Measurements from ENCODE around the gene BACH2.
"Not testable (repeated sequence)": the region's sequence is repeated elsewhere in the genome, so short reads cannot be mapped to it uniquely, and the experiment has no call there.

Gene BACH2

DNA sequence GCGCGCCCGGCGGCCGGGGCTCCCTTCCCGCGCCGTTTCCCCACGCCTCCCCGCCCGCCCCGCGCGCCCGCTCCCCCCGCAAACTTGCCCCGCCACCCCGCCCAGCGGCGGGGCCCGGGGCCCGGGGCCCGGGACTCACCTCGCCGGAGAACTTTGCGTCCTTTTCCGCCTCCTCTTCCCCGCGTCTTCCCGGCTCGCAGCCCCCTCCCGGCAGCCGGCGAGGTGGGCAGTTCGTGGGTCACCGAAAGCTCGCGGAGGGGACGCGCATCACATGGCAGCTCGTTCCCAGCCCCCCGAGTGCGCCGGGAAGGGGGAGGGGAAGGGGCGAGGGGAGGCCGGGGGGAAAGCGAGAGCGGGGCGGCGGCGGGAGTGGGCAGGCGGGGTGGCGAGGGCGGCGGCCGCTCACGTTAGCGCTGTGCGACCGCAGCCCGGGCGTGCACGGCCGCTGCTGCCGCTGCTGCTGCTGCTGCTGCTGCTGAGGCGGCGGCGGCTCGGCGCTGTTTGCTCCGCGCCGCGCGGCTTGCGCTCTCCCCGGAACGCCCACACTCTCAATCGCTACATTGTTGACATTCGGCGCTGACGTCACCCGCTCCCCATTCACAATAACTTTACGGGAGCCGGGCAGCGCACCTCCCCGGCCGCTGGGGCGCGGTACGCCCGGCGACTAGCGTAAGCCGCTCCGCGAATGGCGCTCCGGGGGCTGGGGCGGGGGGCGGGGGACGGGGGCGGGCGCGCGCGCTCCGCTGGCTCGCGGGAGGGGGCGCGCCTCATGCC lies at the start of gene BACH2:
Gene BACH2, minus strand, starts transcription at position 503 of the 774 bp plus-strand sequence. CDS start 287,999 bp downstream, outside the sequence.
- peak; percentile 88 for DNase-seq (ENCODE audit: low spot score)

DNA sequence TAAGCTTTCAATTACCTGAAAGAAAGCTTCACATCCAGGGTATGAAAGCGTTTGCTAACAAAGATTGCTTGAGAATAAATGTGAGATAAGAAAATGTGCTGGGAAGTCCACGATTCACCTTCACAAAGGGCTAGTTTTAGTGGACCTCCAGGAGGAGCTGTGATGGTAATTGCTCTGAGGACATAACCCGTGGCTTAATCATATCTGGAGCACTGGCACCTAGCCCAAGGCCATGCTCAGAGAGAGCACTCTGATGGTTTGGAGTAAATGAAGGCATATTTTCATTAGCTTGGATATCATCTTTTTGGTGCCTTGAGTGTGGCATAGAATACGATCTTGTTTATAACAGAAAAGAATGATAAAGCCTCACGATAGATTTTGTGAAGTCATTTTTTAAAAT lies 46.9 kb upstream of the BACH2 start:
- DNase-seq (ENCODE audit: low spot score): peak; percentile 54

DNA sequence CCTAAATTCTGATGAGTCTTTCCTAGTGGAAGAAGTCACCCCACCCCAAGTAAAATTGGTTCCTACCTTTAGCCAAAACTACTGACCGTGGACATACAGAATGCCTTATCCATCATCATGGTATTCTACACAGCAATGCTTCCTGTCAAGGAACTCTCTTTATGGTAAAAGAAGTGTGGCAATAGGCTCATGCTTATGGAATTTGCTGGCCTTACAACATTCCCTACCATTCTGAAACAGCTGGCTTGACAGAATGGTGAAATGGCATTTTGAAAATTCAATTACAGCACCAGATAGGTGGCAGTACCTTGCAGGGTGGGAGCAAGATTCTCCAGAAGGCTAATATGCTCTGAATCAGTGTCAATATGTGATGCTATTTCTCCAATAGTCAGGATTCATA lies 41.8 kb upstream of the BACH2 start:
- DNase-seq (ENCODE audit: low spot score): peak; percentile 30

DNA sequence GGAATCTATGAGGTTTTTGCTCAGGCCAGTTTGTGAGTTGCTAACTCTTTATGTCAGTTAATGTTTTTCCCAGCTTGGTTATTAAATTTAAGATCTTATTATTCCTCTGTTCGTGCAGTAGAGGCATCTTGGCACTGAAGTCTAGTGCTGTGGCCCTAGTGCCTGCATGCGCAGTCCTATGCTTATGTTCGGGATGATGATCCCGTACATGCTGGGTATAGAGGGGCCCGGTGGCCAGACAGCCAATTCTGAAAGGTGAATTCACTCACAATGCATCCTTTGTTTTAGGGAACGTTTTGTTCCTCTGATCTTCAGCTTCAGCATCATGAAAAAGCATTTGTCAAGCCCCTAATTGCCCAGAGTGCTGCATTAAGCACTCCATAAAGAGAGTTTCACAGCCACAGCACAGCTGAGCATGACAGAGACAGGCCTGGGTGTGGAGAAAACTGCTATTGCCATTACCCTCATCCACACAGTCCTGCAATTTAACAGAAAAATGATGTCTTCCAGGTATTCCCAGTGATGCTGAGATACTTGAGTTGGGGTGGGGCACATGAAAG lies 39.8 kb upstream of the BACH2 start:
- no peak for DNase-seq (ENCODE audit: low spot score)

DNA sequence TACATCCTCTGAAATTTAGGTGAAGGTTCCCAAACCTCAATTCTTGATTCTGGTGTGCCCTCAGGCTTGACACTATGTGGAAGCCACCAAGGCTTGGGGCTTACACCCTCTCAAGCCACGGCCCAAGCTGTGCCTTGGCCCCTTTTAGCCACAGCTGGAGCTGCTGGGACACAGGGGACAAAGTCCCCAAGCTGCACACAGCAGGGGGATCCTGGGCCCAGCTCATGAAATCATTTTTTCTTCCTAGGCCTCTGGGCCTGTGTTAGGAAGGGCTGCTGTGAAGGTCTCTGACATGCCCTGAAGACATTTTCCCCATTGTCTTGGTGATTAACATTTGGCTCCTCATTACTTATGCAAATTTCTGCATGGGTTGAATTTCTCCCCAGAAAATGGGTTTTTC lies 37.3 kb upstream of the BACH2 start:
- DNase-seq (ENCODE audit: low spot score): no peak

DNA sequence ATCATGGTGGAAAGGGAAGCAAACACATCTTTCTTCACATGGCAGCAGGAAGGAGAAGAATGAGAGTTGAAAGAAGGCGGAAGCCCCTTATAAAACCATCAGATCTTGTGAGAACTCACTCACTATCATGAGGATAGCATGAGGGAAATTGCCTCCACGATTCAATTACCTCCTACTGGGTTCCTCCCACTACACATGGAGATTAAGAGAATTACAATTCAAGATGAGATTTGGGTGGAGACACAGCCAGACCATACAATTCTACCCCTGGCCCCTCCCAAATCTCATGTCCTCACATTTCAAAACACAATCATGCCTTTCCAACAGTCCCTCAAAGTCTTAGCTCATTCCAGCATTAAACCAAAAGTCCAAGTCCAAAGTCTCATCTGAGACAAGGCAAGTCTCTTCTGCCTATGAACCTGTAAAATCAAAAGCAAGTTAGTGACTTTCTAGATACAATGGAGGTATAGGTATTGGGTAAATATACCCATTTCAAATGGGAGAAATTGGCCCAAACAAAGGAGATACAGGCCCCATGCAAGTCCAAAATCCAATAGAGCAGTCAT lies 36.4 kb upstream of the BACH2 start:
- not testable (repeated sequence) for DNase-seq (ENCODE audit: low spot score)

DNA sequence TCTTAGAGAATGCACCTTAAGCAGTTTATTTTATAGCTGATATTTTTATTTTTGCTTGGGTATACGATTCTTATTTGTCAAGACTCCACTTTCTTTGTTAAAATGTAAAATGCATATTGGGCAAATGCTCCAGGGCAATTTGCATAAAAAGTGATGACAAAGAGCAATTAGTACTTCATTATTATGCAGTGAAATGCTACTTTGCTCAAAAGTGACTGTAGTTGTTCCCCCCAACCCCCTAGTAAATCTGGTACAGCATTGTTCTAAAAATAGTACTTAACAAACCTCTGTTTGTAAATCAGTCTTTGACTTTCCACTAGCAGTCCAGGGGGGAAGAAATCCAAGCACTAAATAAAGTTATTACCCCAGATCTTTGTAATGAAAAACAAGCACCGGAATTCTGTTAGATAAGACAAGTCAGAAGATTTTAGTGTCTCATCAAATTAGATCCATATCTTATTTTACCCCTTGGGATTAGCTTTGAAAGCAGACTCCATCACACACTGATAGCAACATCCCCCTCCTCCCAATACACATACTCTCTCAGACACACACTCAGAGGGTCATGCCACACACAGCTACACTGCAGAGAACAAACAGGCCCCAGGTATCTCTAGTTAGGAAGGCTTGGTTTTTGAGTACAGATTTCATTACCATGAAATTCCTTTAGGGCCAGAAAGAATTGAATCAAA lies 32.9 kb upstream of the BACH2 start:
- DNase-seq (ENCODE audit: low spot score): no peak

DNA sequence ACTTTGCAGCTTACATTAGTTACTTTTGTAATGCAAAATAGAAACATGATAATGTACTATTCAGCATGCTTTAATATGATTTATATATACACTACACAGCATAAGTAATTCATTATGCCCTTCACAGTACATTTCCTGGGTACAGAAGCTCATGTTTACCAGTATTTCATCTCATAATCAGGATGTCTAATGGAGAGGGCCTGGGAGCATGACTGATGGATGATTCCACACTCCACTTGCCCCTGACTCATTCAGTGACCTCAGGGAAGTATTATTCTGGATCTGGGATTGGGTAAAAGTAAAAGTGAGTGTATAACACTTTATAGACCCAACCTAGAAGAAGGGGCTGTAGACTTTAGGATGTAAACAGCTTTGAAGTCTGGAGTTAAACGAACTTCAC lies 31.4 kb upstream of the BACH2 start:
- peak; percentile 72 for DNase-seq (ENCODE audit: low spot score)

DNA sequence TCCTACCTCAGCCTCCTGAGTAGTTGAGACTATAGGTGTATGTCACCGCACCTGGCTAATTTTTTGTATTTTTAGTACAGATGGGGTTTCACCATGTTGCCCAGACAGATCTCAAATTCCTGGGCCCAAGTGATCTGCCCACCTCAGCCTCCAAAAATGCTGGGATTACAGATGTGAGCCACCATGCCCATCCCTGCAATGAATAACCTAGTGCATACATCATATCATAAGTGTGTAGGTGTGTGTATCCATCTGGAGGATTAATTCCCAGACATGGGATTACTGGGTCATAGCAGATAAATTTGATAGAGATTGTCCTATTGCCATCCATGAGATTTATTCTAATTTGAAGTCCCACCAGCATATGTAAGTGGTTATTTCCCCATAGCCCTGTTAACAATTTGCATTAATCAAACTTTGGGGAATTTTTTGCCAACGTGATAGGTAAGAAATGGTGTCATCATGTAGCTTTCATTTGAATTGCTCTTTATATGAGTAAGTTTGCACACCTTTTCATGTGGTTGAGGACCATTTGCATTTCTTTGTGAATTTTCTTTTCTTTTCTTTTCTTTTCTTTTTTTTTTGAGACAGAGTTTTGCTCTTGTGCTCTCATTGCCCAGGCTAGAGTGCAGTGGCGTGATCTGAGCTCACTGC lies 29.9 kb upstream of the BACH2 start:
- no peak for DNase-seq (ENCODE audit: low spot score)

DNA sequence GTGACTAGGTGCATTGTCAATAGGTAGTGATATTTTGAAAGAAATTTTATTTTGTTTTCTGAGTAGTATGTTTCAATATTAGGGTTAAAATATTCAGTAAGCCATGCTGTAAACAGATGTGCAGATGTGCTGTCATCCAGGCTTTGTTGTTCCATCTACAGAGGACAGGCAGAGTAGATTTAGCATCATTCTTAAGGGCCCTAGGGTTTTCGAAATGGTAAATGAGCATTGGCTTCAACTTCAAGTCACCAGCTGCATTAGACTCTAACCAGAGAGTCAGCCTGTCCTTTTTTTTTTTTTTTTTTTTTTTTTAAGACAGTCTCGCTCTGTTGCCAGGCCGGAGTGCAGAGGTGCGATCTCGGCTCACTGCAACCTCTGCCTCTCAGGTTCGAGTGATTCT lies 27.1 kb upstream of the BACH2 start:
- DNase-seq (ENCODE audit: low spot score): no peak

DNA sequence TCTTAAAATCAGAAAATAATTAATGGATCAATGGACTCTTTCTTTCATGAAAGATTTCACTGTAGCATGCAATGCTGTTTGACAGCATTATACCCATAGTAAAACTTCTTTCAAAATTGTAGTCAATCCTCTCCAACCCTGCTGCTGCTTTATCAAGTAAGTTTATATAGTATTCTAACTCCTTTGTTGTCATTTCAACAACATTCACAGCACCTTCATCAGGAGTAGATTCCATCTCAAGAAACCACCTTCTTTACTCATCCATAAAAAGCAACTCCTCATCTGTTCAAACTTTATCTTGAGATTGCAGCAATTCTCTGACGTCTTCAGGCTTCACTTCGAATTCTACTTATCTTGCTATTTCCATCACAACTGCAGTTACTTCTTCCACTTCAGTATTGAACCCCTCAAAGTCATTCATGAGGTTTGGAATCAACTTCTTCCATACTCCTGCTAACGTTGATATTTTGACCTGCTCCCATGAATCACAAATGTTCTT lies 26.4 kb upstream of the BACH2 start:
- DNase-seq (ENCODE audit: low spot score): no peak

DNA sequence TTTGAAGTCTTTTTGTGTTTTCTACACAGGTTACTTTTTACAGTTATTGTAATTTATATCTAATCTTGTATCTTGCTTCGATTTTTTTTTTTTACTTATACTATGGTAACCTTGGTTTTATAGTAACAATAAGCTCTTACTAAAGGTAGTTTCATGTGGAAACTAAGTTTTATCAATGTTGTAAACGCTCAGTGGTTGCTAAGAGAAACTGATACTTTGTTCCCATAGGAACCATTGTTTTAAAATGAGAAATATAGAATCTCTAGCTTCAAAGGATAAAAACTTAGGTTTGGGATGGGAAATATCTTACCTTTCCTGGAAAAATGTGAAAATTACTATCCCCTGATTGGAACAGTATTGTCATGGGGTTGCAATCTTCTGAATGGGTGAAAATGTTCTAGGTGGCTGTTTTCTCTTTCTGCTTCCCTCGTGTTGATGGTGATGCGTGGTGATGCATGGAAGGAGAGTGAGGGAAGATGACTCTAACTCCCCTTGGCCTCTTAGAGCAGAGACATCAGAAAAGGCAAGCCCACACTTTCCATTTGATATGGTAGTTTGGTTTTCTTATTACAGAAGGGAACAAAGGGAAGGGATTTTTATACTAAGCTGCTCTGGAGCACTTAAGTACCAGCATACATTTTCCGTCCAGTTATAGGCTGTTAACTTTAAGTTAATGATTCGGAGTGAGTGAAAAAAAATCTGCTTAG lies 23.5 kb upstream of the BACH2 start:
- DNase-seq (ENCODE audit: low spot score): no peak

DNA sequence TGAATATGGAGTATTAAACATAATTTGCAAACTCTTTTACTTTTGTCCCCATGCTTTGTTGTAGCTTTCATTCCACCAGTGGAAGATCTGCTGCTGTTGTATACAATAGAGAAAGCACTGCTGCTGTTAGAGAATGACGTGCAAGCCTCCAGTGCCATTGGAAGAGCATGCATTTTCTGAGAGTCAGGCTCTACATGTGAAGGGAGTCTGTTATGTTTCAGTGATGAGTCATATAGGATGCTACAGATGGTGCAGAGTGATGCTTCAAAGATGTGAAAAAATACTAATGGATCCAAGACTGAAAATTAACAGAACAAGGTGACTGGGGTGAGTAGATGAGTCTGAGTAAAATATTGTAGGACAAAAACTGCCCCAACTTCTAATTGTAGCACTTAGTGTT lies 22.4 kb upstream of the BACH2 start:
- no peak for DNase-seq (ENCODE audit: low spot score)

DNA sequence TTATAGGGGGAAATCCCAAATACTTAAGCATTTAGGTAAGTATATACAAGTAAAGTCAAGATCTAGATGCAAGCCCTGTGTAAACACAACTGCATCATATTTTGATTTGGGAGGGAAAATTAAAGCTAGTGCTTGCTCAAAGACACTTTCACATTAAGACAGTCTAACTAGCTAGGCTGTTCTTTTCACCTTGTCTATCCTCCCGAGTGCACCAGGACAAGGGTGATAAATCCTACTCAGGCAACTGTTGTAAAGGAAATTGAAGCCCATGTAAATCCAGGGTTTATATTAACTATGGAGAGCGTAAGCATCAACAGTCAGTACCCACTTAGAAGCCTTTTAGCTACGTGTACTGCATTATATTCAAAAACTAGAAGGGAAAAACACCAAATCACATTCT lies 19.3 kb upstream of the BACH2 start:
- DNase-seq (ENCODE audit: low spot score): peak; percentile 9

DNA sequence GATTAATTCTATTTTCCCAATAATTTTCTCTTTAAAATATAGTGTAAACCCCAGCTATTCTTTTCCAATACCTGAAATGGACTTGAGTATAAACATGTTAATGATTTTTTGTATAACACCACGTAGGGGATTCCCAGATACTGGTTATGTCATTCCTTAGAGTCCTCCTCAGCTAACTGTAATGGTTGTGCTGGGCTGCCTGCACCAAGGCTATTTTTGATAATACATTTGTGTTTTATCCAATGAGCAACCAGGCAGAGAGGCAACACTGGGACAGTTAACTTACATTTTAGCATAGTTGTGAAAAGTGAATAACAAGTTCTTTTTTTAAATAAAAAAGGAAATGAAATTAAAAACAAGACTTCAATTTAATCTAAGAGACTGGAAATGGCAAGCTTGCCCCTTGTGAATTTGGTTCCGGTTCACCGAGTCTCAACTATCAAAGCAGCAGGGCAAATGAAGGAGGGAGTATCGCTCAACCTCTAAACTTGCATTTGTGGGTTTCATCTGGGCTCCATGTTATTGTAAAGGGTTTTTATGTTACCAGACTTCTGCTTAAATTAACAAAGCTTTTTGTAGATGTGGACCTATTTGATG lies 18.8 kb upstream of the BACH2 start:
- peak; percentile 37 for DNase-seq (ENCODE audit: low spot score)

DNA sequence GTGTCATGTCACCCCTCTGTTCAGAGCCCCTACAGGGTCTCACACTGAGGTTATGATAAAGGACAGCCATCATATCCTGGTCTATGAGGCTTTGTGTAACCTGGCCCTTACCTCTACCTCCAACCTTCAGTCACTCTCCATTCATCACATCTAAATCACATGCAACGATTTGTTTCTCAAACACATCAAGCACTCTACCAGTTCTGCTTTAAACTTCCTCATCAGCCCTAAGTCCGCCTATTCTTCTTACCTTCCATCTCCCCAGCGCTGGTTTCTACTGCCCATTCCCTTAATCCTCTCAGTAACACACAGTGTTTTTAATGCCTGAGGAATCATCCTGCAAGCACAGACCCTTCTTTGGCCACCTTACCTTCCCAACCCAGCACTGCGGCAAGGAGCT lies 17.9 kb upstream of the BACH2 start:
- no peak for DNase-seq (ENCODE audit: low spot score)

DNA sequence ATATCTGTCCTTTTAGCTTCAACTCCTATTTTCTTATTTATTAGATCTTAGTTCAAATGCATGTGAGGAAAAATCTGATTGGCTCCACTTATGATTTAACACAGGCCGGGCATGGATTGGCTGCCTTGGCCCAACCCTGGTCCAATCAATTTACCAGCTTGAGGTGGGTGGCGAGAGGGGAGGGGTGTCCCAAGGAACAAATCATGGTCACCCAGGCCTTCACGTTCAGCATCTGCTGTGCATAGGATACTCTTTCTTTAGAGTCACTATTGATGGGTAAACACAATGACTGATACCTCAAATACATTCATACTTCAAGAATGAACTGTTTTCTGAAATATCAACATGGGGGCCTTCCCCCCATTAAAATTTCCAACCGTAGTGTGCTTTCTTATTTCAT lies 14.9 kb upstream of the BACH2 start:
- no peak for DNase-seq (ENCODE audit: low spot score)

DNA sequence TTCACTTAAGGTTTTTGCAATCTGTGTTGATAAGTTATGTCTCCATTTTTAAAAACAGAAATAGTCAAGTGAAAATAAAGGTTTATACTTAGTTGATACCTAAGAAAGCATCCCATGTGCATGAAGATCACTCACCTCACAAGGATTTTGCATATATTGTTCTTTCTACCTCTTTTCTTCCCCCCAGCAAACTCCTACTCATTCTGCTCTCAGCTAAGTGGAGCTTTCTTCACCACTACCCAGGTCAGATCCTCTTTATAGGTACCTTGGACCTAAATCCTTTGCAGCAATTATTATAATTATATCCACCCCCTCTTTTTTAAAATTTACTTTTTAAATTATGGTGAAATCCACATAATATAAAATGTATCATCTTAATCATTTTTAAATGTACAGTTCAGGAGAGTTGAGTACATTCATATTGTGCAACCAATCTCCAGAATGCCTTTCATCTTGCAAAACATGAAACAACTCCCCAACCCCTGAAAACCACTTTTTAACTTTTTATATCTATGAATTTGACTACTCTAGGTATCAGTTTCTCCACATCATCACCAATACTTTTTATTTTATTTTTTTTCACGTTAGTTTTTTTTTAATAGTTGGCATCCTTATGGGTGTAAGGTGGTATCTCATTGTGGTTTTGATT lies 9.3 kb upstream of the BACH2 start:
- no peak for DNase-seq (ENCODE audit: low spot score)

DNA sequence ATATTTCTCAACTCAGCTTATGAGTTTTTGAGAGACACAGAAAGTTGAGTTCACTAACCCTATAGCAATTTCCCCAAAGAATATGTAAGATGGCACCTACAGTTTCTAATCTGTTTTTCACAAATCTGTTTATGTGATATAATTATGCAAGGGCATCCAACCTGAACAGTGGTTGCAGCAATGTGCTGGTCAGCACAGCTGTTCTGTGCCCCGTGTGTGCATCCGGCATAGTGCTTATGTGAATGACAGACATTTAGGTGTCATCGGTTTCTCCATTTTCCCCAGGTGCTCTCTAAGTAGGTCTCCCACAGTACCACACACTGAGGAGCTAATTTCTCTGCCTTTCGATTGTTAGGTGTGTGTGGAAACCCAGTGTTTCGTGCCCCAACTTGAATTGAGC lies 7.7 kb upstream of the BACH2 start:
- DNase-seq (ENCODE audit: low spot score): no peak

DNA sequence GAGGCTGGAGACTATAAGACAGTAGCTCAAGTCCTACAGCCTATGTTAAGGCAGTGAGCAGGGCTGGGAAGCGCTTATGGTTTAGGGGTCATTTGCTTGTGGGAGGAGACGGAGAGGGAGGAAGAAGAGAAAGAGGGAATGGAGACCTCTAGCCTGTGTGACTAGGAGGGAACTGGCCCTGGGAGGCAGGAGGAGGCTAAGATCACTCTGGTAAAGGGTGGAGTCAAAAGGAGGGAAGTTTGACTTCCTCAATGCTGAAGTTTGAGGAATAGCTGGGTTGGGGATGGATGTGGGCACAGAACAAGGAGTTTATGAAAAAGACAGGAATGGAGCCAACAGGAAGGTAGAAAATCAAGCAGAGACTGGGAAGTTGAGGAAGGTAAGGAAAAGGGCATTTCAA lies 6.4 kb upstream of the BACH2 start:
- DNase-seq (ENCODE audit: low spot score): no peak

DNA sequence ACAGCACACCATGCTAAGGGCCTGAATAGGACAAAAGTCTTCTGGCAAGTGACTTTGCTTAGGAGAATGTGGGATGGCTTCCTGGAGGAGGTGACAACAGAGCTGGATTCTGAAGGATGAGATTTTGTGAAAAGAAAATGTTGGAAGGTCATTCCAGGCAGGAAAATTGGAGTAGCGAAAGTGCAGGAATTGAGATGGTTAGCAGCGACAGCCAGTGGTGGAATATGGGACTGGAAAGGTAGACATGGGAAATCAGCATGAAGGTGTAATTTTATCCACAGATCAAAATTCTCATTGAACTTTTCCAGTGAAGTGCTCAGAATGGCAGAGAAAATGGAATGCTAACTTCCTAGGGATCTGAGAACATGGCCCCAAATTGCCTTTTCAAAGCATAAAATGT lies 5.7 kb upstream of the BACH2 start:
- no peak for DNase-seq (ENCODE audit: low spot score)
